Right lobe of liver (tissue), 4 donors: ENCODE data around the gene CTNNBIP1.

Experiments used
- POLR2A ChIP-seq: fragments of 450-650 bp; IDR thresholded peaks from one replicate; pipeline ENCODE4 v1.6.1; 2017; ENCODE audit warnings: antibody characterized with exemption, mild to moderate bottlenecking
- TF ChIP-seq, protein P1 (sequence below), 4 donors: fragments of 200-600 bp in 3 of 4; fragments of 450-650 bp in 1 of 4; IDR thresholded peaks; one replicate each; pipeline versions ENCODE4 v1.5.1 to v1.8.0; 2016 to 2022; ENCODE audit warnings: antibody characterized with exemption in 4 of 4, mild to moderate bottlenecking in 2 of 4
- donor health status: DM: no; HTN: no; CAD: no.
- donor health status: DM: no; HTN: no; CAD: no.
- donor health status: DM: no; HTN: yes; CAD: no.

DNA sequence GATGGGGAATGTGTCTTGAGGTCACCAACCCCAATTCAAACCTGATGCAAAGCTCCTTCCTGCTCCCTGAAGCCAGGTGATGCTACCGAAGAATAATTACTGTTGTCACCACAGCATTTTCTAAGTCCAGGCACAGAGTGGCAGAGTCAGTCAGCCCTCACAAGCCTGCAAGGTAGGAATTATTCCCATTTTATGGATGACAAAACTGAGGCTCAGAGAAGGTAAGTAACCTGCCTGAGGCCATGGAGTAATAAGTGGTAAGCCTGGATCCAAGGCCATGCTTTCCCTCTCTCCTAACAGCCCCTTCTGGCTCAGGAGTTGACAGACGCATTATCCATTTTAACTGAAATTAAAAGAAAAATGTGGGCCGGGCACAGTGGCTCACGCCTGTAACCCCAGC, 23.0 kb downstream of the CTNNBIP1 start:
- TF ChIP-seq, protein P1, sequence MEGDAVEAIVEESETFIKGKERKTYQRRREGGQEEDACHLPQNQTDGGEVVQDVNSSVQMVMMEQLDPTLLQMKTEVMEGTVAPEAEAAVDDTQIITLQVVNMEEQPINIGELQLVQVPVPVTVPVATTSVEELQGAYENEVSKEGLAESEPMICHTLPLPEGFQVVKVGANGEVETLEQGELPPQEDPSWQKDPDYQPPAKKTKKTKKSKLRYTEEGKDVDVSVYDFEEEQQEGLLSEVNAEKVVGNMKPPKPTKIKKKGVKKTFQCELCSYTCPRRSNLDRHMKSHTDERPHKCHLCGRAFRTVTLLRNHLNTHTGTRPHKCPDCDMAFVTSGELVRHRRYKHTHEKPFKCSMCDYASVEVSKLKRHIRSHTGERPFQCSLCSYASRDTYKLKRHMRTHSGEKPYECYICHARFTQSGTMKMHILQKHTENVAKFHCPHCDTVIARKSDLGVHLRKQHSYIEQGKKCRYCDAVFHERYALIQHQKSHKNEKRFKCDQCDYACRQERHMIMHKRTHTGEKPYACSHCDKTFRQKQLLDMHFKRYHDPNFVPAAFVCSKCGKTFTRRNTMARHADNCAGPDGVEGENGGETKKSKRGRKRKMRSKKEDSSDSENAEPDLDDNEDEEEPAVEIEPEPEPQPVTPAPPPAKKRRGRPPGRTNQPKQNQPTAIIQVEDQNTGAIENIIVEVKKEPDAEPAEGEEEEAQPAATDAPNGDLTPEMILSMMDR (IDR thresholded peaks at IDR 0.05), result no peak
- no peak for TF ChIP-seq POLR2A
